H7 (cell line): Measurements from ENCODE around the gene PDCD7. TPM values are rescaled to one million over a fixed set of nuclear protein-coding genes. Genes with fewer than 3 reads are reported as not detected.

Source experiments
- total RNA-seq: library from RNA; depleted of rRNA; stranded (reverse); fragments of >200 nt; shearing (Covaris generic); gene quantifications from 2 replicates; pipeline ENCODE4 v1.2.3, GENCODE V29; 2014; rRNA removed

Gene PDCD7
- total RNA-seq, 1 experiment from 2014 or later = 15.5 TPM

Other genes starting within 250 kb of the PDCD7 start
- 4.8 and 4.9 TPM in 2 replicates for gene ANKDD1A, start 221.9 kb downstream of the PDCD7 start, total RNA-seq
- 53.2 and 59.9 TPM in 2 replicates for gene SPG21, start 143.9 kb downstream of the PDCD7 start, total RNA-seq
- gene MTFMT, start 104.2 kb downstream of the PDCD7 start, total RNA-seq = 28.2 and 32.3 TPM in 2 replicates
- gene SLC51B, start 88.4 kb downstream of the PDCD7 start, total RNA-seq = not detected in 2 replicates
- 20.9 and 22.1 TPM in 2 replicates for gene RASL12, start 65.8 kb downstream of the PDCD7 start, total RNA-seq
- 0.17 TPM in 1 of 2 replicates, not detected in the other for gene KBTBD13, start 57.1 kb downstream of the PDCD7 start, total RNA-seq
- 0.14 and 1.6 TPM in 2 replicates for gene UBAP1L, start 18.6 kb downstream of the PDCD7 start, total RNA-seq
- 34.2 and 58.3 TPM in 2 replicates for gene CLPX, start 51.5 kb upstream of the PDCD7 start, total RNA-seq
- gene CILP, start 77.7 kb upstream of the PDCD7 start, total RNA-seq = not detected in 2 replicates
- gene PARP16, start 153.1 kb upstream of the PDCD7 start, total RNA-seq = 5.9 and 11.3 TPM in 2 replicates
- gene RNU5A-1, start 162.2 kb upstream of the PDCD7 start, total RNA-seq = not detected in 2 replicates
- gene RNU5B-1, start 170.9 kb upstream of the PDCD7 start, total RNA-seq = not detected in 2 replicates
- 38.3 and 39.7 TPM in 2 replicates for gene IGDCC3, start 244.2 kb upstream of the PDCD7 start, total RNA-seq